ENCODE results near the gene VPS45. TPM values are rescaled to one million over a fixed set of nuclear protein-coding genes. Genes with fewer than 3 reads are reported as not detected.
"Not testable (repeated sequence)": the region's sequence is repeated elsewhere in the genome, so short reads cannot be mapped to it uniquely, and the experiment has no call there.

VPS45 gene
- total and polyA plus RNA-seq, 9 donors, result 16.8 to 45.8 (median 32.7) TPM

GRCh38 chr1:150051089-150051373, 16.5 kb upstream of the VPS45 start:
- DNase-seq, result no peak
- Histone ChIP-seq H3K9me3 (no peaks in the 10 kb centered on the region), H3K4me3 (no peak overlapping the region), H3K36me3 (no peaks in the 10 kb centered on the region), H3K27ac (no peak overlapping the region), H3K27me3 (no peaks in the 10 kb centered on the region), H3K4me1 (ENCODE audit: insufficient read depth) (no peaks in the 10 kb centered on the region)
- no peak for TF ChIP-seq CTCF (IDR thresholded peaks at IDR 0.05)
- no peak for TF ChIP-seq EP300 (IDR thresholded peaks at IDR 0.05)
- TF ChIP-seq POLR2A (IDR thresholded peaks at IDR 0.05), result no peak
- intact Hi-C loops (cut with DNase I), result loop anchor here (2.0 to 10.0 kb wide), 4 partner anchors 34 to 89 kb away; no protein-coding TSS in a partner anchor
- 59 to 65% (median 63%) methylated on average over 7 of the region's 7 CpGs for WGBS, 3 donors

DNA sequence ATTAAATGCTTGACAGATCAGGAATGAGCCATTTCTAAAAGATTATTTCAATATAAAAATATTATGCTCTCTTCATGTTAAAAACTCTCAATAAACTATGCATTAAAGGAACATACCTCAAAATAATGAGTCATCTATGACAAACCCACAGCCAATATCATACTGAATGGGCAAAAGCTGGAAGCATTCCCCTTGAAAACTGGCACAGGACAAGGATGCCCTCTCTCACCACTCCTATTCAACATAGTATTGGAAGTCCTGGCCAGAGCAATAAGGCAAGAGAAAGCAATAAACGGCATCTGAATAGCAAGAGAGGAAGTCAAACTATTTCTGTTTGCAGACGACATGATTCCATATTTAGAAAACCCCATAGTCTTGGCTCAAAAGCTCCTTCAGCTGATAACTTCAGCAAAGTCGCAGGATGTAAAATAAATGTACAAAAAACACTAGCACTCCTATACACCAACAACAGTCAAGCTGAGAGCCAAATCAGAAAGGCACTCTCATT, 15.6 kb upstream of the VPS45 start:
- not testable (repeated sequence) for H3K9me3 ChIP-seq; H3K4me1 ChIP-seq (ENCODE audit: insufficient read depth); H3K27me3 ChIP-seq; H3K36me3 ChIP-seq; H3K27ac ChIP-seq; DNase-seq; H3K4me3 ChIP-seq
- WGBS, 3 donors, result 34 to 46% (median 35%) methylated on average over 3 of the region's 3 CpGs
- intact Hi-C loops (cut with DNase I), result loop anchor here (2.0 to 10.0 kb wide), 4 partner anchors 35 to 90 kb away; no protein-coding TSS in a partner anchor

DNA sequence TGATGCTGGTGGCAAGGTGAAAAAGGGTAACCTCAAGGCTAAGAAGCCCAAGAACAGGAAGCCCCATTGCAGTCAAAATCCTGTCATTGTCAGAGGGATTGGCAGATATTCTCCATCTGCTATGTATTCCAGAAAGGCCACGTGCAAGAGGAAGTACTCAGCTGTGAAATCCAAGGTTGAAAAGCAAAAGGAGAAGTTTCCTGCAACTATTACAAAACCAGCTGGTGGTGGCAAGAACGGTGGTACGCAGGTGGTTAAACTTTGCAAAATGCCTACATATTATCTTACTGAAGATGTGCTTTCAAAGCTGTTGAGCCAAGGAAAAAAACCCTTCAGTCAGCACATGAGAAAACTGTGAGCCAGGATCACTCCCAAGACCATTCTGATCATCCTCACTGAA, 13.7 kb upstream of the VPS45 start:
- no peaks in the 10 kb centered on the region for H3K27me3 ChIP-seq
- intact Hi-C loops (cut with DNase I), result loop anchor here in 3 of 4 donors (5.0 to 10.0 kb wide), 3 partner anchors 37 to 92 kb away; no protein-coding TSS in a partner anchor
- TF ChIP-seq EP300 (IDR thresholded peaks at IDR 0.05) (no peak), POLR2A (IDR thresholded peaks at IDR 0.05) (no peak), CTCF (IDR thresholded peaks at IDR 0.05) (no peak)
- no peak overlapping the region for H3K4me3 ChIP-seq
- H3K36me3 ChIP-seq, result no peaks in the 10 kb centered on the region
- WGBS, 3 donors, result 63 to 84% (median 67%) methylated on average over 3 of the region's 3 CpGs
- no peaks in the 10 kb centered on the region for H3K9me3 ChIP-seq
- H3K4me1 ChIP-seq (ENCODE audit: insufficient read depth), result no peaks in the 10 kb centered on the region
- no peak overlapping the region for H3K27ac ChIP-seq
- no peak for DNase-seq

DNA sequence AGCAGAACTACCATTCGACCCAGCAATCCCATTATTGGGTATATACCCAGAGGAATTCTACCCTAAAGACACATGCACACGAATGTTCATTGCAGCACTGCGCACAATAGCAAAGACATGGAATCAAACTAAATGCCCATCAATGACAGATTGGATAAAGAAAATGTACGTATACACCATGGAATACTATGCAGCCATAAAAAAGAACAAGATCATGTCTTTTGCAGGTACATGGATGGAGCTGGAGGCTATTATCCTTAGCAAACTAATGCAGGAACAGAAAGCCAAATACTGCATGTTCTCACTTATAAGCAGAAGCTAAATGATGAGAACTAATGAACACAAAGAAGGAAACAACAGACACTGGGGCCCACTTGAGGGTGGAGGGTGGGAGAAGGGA, 12.1 kb upstream of the VPS45 start:
- 93 to 97% (median 95%) methylated on average over 4 of the region's 4 CpGs for WGBS, 3 donors

GRCh38 chr1:150056407-150056806, 11.2 kb upstream of the VPS45 start:
- Histone ChIP-seq H3K27ac (no peak overlapping the region), H3K9me3 (no peaks in the 10 kb centered on the region), H3K4me1 (ENCODE audit: insufficient read depth) (no peaks in the 10 kb centered on the region), H3K27me3 (no peaks in the 10 kb centered on the region), H3K36me3 (no peaks in the 10 kb centered on the region), H3K4me3 (no peak overlapping the region)
- TF ChIP-seq EP300 (IDR thresholded peaks at IDR 0.05) (no peak), POLR2A (IDR thresholded peaks at IDR 0.05) (no peak), CTCF (IDR thresholded peaks at IDR 0.05) (no peak)
- no peak for DNase-seq
- intact Hi-C loops (cut with DNase I), result loop anchor here in 1 of 4 donors (10.0 kb wide), 1 partner anchor 52 kb away; no protein-coding TSS in a partner anchor
- 71 to 86% (median 85%) methylated on average over 1 of the region's 1 CpG for WGBS, 3 donors

More for the DNA sequence above, 12.1 kb upstream of the VPS45 start:
- not testable (repeated sequence) for H3K4me1 ChIP-seq (ENCODE audit: insufficient read depth); H3K4me3 ChIP-seq; H3K9me3 ChIP-seq; DNase-seq; H3K27me3 ChIP-seq; H3K36me3 ChIP-seq; H3K27ac ChIP-seq
- intact Hi-C loops (cut with DNase I), result loop anchor here in 1 of 4 donors (10.0 kb wide), 1 partner anchor 51 kb away; no protein-coding TSS in a partner anchor

Data from ovary (tissue), 9 donors.